Skin epidermis (tissue), 12 donors: ENCODE results near the gene GPR31.

Source experiments
- H3K27ac ChIP-seq, 21 experiments: fragments of 200-600 bp; sonication (generic) in 11 of 21; one replicate each; pipeline ENCODE4 v1.5.0; 2020; ENCODE audit warnings: mild to moderate bottlenecking in 3 of 21, inconsistent platforms in 2 of 21, moderate library complexity in 2 of 21
- H3K4me3 ChIP-seq, 7 experiments: fragments of 200-600 bp; sonication (generic) in 2 of 7; one replicate each; pipeline ENCODE4 v1.5.0; 2020; ENCODE audit warnings: inconsistent platforms in 2 of 7, mild to moderate bottlenecking in 2 of 7, moderate library complexity in 1 of 7

Gene GPR31

DNA sequence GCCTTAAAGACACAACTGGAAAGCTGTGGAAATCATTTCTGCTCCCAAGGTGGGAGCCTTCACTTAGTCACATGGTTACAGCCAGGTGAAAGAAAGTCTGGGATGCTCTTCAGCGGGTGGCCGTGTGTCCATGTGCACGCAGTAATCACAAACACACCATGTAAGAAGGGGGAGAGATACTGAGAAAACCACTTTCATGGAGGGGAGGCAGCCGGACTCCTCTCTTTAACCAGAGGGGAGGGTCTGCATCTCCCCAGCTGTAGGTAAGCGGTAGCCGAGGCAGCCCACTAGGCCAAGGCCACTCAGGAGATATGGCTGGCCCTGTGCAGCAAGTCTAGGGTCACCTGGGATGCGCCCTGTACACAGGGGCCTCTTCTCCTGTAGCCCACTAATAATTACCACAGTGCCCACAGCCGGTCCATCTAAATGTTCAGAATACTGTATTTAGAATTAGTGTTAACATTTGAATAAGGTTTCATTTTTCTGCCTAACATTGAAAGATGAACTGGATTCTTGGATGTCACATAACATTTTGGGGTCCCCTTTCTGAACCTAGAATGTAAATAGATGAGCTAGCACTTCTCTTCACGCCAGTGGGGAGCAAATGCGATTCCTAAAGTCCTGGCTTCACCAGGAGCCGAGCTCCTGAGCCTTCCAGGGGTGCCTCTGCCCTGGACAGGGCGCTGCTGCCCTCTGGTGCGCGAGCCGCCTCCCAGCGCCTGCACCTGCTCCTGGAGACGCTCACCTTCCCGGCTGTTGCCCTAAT, 15.9 kb downstream of the GPR31 start:
- Histone ChIP-seq H3K4me3 (no peak overlapping the region), H3K27ac (no peak overlapping the region)

DNA sequence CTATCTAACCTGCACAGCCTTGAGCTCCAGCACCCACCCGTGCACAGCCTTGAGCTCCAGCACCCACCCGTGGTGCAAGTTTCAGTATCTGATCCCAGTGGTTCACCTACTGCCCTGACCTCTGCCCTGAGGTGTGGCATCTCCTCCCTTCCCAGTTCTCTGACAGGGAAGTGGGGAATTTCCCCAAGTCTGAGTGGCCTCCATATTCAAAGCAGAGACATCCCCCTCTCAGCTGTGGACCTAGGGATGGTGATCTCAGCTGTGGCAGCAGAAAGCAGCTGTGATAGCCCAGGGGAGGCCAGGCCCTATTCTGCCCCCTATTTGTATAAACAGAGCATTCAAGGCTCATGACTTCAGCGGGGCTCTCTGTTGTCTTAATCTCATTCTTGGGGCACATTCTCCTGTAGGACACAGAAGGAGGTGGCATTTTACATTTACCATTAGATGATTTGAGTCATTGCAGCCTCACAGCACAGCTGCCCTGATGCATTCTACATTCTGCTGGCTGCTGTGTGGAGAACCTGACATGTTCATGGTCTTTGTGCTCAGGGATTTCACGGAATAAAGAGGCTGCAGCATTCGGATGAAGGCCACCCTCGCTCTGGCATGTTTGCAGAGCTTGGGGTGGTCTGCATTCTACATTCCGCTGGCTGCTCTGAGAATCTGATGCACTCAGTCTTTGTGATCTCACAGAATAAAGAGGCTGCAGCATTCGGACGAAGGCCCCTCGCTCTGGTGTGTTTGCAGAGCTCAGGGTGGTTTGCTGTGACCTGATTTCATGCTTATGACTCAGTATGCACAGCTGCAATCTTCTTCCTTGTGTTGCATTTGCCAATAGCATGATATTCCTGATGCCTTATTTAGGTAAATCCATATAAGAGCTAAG, 16.9 kb downstream of the GPR31 start:
- Histone ChIP-seq H3K4me3 (no peak overlapping the region), H3K27ac (peak overlapping the region in 1 of 21 experiments; percentile 30)

DNA sequence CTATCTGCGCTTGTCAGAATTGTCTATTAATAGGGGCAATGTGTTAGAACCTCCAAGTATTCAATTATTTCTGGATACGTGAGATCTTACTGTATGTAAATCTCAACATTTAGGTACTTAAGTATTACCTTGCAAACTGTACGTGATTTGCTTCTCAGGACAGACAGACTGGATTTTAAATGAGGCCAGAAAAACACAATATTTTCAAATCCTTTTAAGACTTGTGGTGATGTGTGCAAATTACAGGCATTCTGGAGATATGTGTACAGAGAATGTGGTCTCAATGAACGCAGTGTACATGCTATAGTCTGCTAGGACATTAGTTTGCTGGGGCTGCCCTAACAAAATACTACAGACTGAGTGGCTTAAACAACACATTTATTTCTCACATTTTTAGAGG, 18.0 kb downstream of the GPR31 start:
- H3K4me3 ChIP-seq: no peak overlapping the region
- no peak overlapping the region for H3K27ac ChIP-seq

DNA sequence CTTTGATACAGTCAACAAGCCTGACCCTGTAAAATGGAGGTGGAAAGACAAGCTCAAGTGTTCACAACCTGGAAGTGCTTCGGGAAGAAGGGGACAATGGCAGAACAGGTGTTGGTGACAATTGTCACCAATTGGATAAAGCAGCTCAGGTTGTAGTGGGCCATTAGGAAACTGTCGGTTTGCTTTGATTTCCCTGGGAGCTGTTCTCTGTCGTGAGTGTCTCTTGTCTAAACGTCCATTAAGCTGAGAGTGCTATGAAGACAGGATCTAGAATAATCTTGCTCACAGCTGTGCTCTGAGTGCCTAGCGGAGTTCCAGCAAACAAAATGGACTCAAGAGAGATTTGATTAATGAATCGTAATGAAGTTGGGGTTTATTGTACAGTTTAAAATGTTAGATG, 19.9 kb downstream of the GPR31 start:
- Histone ChIP-seq H3K4me3 (no peak overlapping the region), H3K27ac (no peak overlapping the region)

DNA sequence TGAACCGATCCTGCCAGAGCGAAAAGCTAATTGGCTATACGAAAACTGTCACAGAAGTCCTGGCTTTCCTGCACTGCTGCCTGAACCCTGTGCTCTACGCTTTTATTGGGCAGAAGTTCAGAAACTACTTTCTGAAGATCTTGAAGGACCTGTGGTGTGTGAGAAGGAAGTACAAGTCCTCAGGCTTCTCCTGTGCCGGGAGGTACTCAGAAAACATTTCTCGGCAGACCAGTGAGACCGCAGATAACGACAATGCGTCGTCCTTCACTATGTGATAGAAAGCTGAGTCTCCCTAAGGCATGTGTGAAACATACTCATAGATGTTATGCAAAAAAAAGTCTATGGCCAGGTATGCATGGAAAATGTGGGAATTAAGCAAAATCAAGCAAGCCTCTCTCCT, 20.7 kb downstream of the GPR31 start:
- Histone ChIP-seq H3K27ac (no peak overlapping the region), H3K4me3 (no peak overlapping the region)

DNA sequence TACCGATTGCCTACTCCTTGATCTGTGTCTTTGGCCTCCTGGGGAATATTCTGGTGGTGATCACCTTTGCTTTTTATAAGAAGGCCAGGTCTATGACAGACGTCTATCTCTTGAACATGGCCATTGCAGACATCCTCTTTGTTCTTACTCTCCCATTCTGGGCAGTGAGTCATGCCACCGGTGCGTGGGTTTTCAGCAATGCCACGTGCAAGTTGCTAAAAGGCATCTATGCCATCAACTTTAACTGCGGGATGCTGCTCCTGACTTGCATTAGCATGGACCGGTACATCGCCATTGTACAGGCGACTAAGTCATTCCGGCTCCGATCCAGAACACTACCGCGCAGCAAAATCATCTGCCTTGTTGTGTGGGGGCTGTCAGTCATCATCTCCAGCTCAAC, 21.4 kb downstream of the GPR31 start:
- Histone ChIP-seq H3K27ac (no peak overlapping the region), H3K4me3 (no peak overlapping the region)

DNA sequence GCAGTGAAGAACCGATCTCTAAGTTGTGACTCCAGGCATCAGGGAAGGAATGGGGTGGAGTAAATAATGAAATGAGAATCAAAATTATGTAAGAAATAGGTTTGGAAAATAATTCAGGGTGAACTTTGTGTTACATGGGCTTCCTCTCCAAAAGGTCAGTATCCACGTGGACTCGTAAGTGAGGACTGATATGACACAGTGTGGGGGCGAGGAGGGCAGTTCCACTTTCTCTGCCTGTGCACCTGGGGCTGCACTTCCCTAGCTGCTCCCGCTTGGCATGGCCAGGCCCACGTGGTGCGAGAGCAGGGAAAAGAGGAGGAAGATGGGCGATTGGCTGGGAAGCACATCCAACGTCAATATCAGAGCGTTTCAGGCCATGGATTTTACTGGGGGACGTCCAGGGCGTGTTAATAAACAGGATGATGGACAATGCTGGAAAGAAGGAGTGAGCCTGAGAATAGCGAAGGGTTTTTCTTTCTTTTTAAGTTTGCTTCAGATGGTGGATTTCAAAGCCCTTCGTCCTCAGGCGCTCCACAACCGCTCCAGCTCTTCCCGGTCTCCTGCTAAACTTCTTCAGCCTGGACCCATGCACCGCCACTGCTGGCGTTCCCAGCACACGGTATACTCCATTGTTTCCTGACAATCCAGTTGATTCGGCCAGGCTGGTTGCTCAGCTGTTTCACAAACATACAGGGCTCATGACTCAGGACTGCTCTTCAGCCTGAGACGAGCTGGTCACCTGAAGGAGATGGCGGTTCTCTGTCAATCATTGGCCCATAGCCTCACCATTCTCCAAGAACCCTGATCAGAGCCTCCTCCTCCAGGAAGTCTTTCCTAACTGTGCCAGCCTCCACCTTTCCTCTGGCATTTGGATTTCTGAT, 23.1 kb downstream of the GPR31 start:
- Histone ChIP-seq H3K4me3 (no peak overlapping the region), H3K27ac (no peak overlapping the region)

DNA sequence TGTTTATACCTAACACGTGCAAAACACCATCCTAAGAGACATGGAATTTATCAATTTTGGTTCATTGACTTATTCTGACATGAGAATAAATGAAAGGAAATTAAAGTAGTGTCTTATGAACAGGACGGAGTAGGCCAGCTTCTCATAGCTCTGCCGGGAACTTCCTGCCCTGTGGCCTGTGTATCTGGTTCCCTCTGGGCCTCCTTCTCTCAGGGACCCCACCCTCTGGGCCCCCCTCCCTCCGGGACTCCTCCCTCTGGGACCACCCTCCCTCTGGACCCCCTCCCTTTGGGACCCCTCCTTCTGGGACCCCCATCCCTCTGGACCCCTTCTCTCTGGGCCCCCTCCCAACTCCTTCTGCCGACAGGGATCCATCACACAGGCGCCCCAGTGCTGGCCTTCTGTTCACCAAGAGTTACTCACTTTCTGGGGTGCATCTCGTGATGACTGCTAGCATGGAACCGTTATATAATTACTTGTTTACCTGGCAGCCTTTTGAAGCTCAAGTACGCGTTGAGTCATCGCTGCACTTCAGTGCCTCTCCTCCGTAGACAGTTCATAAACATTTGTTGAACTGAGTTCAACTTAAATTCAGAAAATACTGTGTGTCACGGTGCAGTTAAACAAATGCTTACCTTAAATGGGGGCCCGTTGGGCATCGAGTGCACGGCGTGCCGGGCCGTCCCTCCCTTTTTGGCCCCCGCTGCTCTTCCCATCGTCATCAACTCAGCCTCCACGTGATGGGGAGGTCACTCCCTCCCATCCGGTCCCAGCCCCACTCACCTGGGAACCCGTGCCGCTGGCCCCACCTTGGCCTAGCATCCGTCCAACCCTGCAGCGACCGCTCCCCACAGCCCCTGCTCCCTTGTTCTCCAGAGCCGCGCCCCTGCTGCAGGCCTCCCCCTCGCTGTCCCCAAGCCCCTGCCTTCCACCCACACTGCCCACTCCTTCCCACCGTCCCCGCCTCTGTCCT, 26.8 kb downstream of the GPR31 start:
- no peak overlapping the region for H3K4me3 ChIP-seq
- H3K27ac ChIP-seq: peak overlapping the region in 4 of 21 experiments; percentile 8 to 72 (median 43)

DNA sequence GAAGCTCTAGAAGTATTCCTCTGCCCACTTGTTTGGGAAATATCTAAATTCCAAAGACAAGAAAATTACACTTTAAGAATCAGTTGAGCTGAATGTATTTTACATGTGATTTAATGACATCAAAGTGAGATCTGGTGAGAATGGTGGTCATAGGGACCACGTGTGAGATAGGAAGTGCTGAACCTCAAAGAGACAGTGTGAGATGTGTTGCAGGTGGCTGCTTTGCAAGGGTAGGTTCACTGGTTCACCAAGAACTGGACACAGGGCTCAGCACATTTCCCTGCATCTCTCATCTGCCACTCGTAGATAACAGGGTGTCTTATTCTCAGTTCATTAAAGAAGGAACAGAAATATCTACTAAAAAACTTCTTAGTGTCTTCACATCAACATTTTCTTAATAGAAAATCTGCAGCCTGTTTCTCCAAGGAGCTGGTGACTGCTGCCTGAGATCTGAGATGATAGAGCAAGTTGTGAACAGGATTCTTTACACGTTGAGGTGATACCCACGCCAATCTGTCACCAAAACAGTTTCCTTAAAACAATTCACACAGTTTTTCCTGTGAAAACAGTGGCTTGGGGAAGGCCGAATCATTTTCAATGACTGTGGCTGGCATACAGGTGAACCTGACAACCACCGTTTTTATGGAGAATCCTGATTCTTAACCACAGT, 27.6 kb downstream of the GPR31 start:
- no peak overlapping the region for H3K4me3 ChIP-seq

DNA sequence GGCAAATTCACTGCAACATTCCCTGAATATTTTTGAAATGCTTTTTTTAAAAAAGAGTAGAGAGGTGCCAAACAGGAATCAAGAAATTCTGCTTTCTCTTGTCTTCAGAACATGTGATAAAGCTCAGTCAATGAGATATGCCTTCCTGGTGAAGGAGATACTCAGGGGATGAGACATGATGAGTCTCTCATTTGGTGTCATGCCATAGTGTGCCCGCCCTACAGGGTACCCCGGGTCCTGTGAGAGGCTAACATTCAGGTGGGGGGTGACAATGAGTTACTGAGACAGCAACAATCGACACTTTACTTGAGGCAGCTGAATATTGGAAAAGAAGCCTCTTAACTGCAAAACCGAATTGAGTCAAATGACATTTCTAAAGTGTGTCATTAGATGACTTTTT, 28.2 kb downstream of the GPR31 start:
- H3K4me3 ChIP-seq: no peak overlapping the region

More for the DNA sequence above, 27.6 kb downstream of the GPR31 start:
- H3K27ac ChIP-seq: peak overlapping the region in 3 of 21 experiments; percentile 8 to 72 (median 45)

DNA sequence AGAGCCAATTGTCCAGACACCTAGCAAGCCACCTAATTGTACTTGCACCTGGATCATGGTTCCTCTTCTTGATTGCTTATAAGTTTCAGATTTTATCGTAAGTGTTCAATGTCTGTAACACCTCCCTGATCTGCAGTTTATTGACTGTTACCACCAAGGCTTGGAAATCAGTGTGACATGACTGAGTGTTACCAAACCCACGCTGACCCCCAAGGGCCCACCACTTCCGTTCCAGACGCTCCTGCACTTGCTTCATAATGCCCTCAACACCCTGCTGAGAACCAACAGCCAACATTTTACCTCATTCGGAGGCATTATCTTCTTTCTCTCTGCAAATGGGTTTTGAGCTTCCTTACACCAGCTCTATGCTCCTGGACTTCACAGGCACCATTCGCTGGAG, 28.6 kb downstream of the GPR31 start:
- Histone ChIP-seq H3K27ac (peak overlapping the region in 1 of 21 experiments; percentile 23), H3K4me3 (no peak overlapping the region)

More for the DNA sequence above, 28.2 kb downstream of the GPR31 start:
- H3K27ac ChIP-seq: peak overlapping the region in 1 of 21 experiments; percentile 23

DNA sequence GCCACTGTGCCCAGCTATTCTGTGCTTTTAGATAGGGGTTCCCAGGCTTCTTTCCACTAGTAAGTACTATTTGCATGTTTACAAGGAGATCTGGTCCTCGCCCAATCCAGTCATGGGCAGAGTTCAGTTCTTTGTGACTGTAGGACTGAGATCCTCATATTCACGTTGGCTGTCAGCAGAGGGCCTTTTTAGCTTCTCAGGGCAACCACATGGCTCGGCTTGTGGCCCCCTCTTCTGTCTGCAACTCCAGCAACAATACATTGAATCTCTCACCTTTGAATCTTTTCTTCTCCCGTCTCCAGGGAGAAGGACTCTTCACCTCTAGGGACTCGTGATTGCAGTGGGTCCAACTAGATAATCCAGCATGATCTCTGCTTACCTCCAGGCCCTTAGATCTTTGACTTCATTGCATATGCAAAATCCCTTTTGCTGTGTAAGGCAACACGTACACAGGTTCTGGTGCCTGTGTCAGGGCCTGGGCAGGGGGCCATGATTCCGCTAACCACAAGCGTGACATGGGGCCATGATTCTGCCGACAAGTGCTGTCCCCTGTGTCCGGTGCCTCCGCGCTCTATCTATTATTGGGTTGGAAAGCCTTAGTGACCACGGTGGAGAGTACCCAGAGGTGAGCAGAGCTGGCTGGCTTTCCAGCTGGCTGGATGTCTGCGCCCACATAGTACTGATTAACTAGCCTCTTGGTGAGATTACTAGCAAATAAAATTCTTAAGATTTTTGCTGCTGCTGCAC, 29.8 kb downstream of the GPR31 start:
- H3K27ac ChIP-seq: no peak overlapping the region
- H3K4me3 ChIP-seq: no peak overlapping the region

DNA sequence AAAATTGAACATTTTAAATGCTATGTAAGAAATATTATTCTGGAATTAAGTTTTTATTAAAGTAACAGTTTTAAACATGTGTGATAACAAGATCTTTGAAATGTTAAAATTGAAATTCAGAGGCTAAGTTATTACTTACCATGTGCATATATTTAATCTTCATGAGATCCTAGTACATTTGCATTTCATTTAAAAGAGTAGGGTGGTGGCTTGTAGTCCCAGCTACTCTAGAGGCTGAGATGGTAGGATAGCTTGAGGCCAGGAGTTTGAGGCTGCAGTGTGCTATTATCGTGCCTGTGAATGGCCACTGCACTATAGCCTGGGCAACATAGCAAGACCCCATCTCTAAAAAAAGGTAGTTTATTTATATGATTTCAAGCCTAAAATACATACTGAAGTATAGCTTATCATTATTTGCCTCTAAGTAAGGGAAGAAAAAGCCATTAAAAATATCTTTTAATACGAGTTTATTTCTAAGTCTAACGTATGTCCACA, 31.9 kb downstream of the GPR31 start:
- Histone ChIP-seq H3K4me3 (no peak overlapping the region), H3K27ac (no peak overlapping the region)

DNA sequence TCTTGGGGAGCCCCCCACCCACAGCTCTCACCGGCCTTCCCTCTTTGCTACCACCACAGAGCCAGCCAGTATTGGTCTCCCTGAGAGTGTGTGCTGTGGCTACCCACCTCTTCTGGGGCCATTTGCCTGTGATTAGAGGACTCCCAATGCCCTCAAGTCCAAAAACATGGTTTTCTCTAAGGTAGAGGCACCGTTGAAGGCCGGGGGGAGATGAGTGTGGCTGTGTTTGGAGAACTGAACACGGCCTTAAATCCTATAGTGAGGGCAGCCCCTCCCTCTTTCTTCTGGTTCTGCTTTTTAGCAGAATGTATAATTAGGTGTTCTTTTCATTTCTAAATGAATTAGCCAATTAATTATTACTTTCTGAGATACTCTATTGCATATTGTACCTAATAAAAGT, 32.4 kb downstream of the GPR31 start:
- H3K4me3 ChIP-seq: no peak overlapping the region
- H3K27ac ChIP-seq: peak overlapping the region in 3 of 21 experiments; percentile 15 to 65 (median 48)

DNA sequence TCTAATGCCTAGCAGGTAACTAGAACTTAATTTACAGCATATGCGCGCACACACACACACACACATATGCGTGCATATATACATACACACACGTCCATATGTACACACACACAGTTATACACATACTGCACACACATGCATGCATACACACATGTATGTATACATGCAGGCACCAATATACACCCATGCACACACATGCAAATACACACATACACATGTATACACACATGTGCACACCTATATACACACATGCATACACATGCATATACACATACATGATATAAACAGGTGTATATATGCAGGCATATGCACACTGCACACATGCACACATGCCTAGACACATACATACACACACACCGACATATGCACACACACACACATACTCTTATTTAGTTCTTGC, 33.0 kb downstream of the GPR31 start:
- no peak overlapping the region for H3K4me3 ChIP-seq
- peak overlapping the region in 1 of 21 experiments; percentile 48 for H3K27ac ChIP-seq

DNA sequence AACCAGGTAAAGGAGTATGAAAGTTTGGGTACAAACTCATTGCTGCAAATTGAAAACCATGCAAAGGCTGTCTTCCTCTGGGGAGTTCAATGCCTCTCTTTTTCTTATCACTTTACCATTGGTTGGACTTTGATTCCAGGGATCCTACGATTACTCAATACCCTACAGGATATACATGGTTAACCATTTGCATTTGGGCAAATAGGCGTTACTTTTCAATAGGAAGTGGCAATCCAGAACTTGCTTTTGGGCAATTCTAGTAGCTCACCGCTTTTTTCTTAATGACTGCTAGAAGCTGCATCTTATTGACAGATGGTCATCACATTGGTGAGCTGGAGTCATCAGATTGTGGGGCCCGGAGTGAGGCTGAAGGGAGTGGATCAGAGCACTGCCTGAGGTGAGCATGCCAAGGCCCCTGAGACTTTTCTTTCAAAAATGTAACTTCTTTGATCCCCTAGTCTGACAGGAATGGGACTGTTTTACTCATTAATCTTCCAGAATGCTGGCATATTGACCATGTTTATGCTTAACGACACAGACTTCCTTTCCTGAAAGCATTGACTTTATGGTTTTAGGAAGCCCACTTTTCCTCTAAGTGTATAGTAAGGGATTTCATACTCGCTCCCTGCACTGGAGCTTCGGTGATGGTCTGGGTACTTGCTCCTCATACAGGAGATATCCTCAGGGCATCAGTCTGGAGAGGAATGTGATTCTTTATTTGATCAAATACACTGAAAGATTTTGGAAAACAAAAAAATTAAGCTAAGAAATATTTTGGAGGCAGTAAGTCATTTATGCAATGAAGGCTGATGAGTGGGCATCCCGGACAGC, 34.7 kb downstream of the GPR31 start, which contains the start of gene CCR6:
CCR6 (plus strand) TSS at position 270 of the 831 bp plus-strand sequence. CDS start 13,039 bp downstream, outside the sequence.
- H3K27ac ChIP-seq: peak within 1 kb of the TSS in 12 of 21 experiments; percentile 5 to 84 (median 40)

More for the DNA sequence above, 34.7 kb downstream of the GPR31 start, which contains the start of gene CCR6:
- peak within 1 kb of the TSS in 3 of 7 experiments; percentile 2 to 21 (median 8) for H3K4me3 ChIP-seq
